HG02798 (cell line): ENCODE results near the gene WDR44.
"Not testable (repeated sequence)": the region's sequence is repeated elsewhere in the genome, so short reads cannot be mapped to it uniquely, and the experiment has no call there.

ENCODE experiments used
- ATAC-seq: cut with Tn5 transposase; IDR thresholded peaks from one replicate; pipeline ENCODE4 v1.9.1; 2021; ENCODE audit warnings: mild to moderate bottlenecking; ENCODE audit not compliant: unreplicated experiment, poor library complexity

WDR44 gene

GRCh38 chrX:118474586-118474985, 128.7 kb downstream of the WDR44 start:
- ATAC-seq = no peak

GRCh38 chrX:118475903-118476302, 130.0 kb downstream of the WDR44 start:
- ATAC-seq = no peak

- ATAC-seq = no peak
These were observed 134.3 kb downstream of the WDR44 start for GRCh38 chrX:118480172-118480571.

GRCh38 chrX:118482384-118482783, 136.5 kb downstream of the WDR44 start:
- not testable (repeated sequence) for ATAC-seq

GRCh38 chrX:118484216-118484903, 138.5 kb downstream of the WDR44 start:
- ATAC-seq = no peak

GRCh38 chrX:118486693-118487092, 140.8 kb downstream of the WDR44 start:
- not testable (repeated sequence) for ATAC-seq

GRCh38 chrX:118493016-118493415, 147.1 kb downstream of the WDR44 start:
- no peak for ATAC-seq

- ATAC-seq = no peak
These were observed 147.9 kb downstream of the WDR44 start for GRCh38 chrX:118493653-118494297.

GRCh38 chrX:118495061-118495921, 149.4 kb downstream of the WDR44 start, which contains the start of gene DOCK11:
DOCK11 (plus strand) TSS chrX:118495815; CDS start chrX:118495972, 157 bp downstream.
- ATAC-seq = peak; percentile 77

GRCh38 chrX:118495958-118496762, 150.3 kb downstream of the WDR44 start:
- ATAC-seq = peak; percentile 62

- ATAC-seq = peak; percentile 7
These were observed 150.8 kb downstream of the WDR44 start for GRCh38 chrX:118496763-118497079.

- no peak for ATAC-seq
These were observed 151.4 kb downstream of the WDR44 start for GRCh38 chrX:118497180-118497818.

- ATAC-seq = no peak
These were observed 152.4 kb downstream of the WDR44 start for GRCh38 chrX:118498351-118498750.

- no peak for ATAC-seq
These were observed 152.8 kb downstream of the WDR44 start for GRCh38 chrX:118498755-118499154.

GRCh38 chrX:118499295-118499694, 153.4 kb downstream of the WDR44 start:
- ATAC-seq = no peak
